AG04450 (cell line): ENCODE results near the gene KRTAP4-8. TPM values are rescaled to one million over a fixed set of nuclear protein-coding genes. Genes with fewer than 3 reads are reported as not detected.
A peak's percentile ranks its signal among the peaks of the same experiment; 100 is the strongest.
"Not testable (repeated sequence)": the region's sequence is repeated elsewhere in the genome, so short reads cannot be mapped to it uniquely, and the experiment has no call there.

Source experiments
- CTCF ChIA-PET: fragments of 300-600, 350-600 bp; formaldehyde crosslinking; extraction: SDS; loops from one replicate; lab custom pipeline; 2022; ENCODE audit warnings: antibody characterized with exemption, inconsistent platforms; lab: Charles Lee
- POLR2A ChIA-PET: fragments of 350-600 bp; formaldehyde crosslinking; extraction: SDS; loops from one replicate; lab custom pipeline; 2021; ENCODE audit warnings: antibody characterized with exemption, inconsistent platforms; lab: Yijun Ruan, JAX
- DNase-seq: peaks from one replicate; pipeline ENCODE4 v3.0.0-alpha.2; 2011; ENCODE audit warnings: low read depth, low spot score
- H3K27ac ChIP-seq: one replicate; pipeline ENCODE4 v1.5.1; 2012; ENCODE audit warnings: low read depth, low read length, control low read depth
- H3K27me3 ChIP-seq: one replicate; pipeline ENCODE4 v1.6.0; 2012; ENCODE audit warnings: low read length; ENCODE audit not compliant: control insufficient read depth, insufficient read depth
- H3K4me3 ChIP-seq: 2 replicates; pipeline ENCODE4 v1.5.1; 2011; ENCODE audit warnings: mild to moderate bottlenecking, low read depth, low read length, control low read depth
- H3K9me3 ChIP-seq: 2 replicates; pipeline ENCODE4 v1.5.1; 2012; ENCODE audit warnings: low read length; ENCODE audit not compliant: control insufficient read depth, insufficient read depth
- CTCF ChIP-seq: IDR thresholded peaks from 2 replicates; pipeline ENCODE4 v1.5.1; 2011; ENCODE audit warnings: low read depth, low read length, control low read depth, inconsistent platforms
- polyA plus RNA-seq: library from polyadenylated mRNA; depleted of rRNA; stranded (reverse); fragments of >200 nt; gene quantifications from 2 replicates; pipeline ENCODE4 v1.2.3, GENCODE V29; 2011

The KRTAP4-8 gene
- polyA plus RNA-seq, 1 experiment, result not detected

DNA sequence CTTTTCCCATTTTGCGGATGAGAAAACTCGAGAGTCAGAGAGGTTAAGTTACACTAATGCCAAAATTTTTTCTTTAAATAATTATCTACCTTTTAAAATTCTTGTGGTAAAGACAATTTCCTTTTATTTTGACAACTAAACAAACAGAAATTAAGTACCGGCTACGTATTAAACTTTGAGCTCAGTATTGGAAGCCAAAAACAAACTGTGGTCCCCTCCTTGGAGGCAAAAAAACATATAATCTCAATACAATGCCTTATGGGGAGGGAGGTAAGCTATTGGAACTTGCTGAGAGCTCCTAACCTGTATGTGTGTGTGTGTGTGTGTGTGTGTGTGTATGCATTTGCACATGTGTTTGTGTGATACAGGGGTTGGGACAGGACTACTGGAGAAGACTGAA, 34.5 kb downstream of the KRTAP4-8 start:
- no peak overlapping the region for H3K4me3 ChIP-seq
- no peaks in the 10 kb centered on the region for H3K9me3 ChIP-seq
- no peak for TF ChIP-seq CTCF
- ChIA-PET CTCF (no interaction called here), POLR2A (no interaction called here)
- H3K27ac ChIP-seq, result no peak overlapping the region
- no peak for DNase-seq
- no peaks in the 10 kb centered on the region for H3K27me3 ChIP-seq

GRCh38 chr17:41061964-41062363, 36.0 kb downstream of the KRTAP4-8 start:
- POLR2A ChIA-PET, result interaction anchor here (1.2 kb wide), 1 partner anchor 14 kb away, joined by 3 read pairs; no protein-coding TSS in a partner anchor
- Histone ChIP-seq H3K4me3 (no peak overlapping the region), H3K27me3 (no peaks in the 10 kb centered on the region), H3K9me3 (no peaks in the 10 kb centered on the region), H3K27ac (peak overlapping the region; percentile 86)
- no peak for TF ChIP-seq CTCF
- DNase-seq, result peak; percentile 86
- CTCF ChIA-PET, result interaction anchor here (1.2 kb wide), 1 partner anchor 487 kb away, joined by 3 read pairs; no protein-coding TSS in a partner anchor

DNA sequence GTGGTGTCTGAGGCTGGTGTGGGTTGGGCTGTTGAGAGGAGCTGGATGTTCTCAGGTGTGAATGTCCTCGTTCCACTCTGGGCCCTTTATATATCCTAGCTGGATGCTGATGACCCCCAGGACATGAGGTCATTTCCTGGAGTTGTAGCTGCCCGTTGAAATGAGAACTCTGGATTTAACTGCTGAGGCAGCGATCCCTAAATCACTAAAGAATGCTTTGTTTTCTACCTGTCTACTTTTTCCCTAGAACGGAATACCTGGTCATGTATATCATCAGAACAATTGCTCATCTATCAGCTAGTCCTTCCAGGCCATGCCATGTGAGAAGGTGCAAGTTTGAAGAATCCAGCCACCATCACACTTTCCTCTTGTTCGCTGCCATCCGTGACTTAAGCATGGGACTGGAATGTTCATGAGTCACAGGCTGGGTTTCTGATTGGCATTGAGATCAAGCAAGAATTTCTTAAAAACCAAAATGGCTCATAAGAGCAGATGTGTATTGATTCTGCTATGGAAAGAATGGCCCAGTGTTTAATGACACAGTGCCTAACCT, 37.8 kb downstream of the KRTAP4-8 start, which contains the start of gene KRTAP2-3:
Gene KRTAP2-3 (minus strand): TSS at position 63 of the 553 bp plus-strand sequence. CDS start 64 bp downstream, outside the sequence.
- Histone ChIP-seq H3K27me3 (no peaks in the 10 kb centered on the region), H3K4me3 (no peak within 1 kb of the TSS), H3K27ac (peak within 1 kb of the TSS; percentile 85), H3K9me3 (no peaks in the 10 kb centered on the region)
- peak; percentile 87 for DNase-seq
- ChIA-PET CTCF (interaction anchor here (1.6 kb wide), 1 partner anchor 488 kb away, joined by 4 read pairs; no protein-coding TSS in a partner anchor), POLR2A (interaction anchor here (1.2 to 1.8 kb wide), 2 partner anchors 33 to 488 kb away, joined by 3 to 6 read pairs; partner anchors contain the start of gene KRTAP1-5)
- no peak for TF ChIP-seq CTCF

GRCh38 chr17:41059276-41060051, 38.5 kb downstream of the KRTAP4-8 start:
- not testable (repeated sequence) for H3K27me3 ChIP-seq, H3K9me3 ChIP-seq, H3K4me3 ChIP-seq
- POLR2A ChIA-PET, result interaction anchor here (0.6 to 1.8 kb wide), 6 partner anchors 33 to 489 kb away, joined by 3 to 11 read pairs (median 4); partner anchors contain the start of gene KRTAP1-5
- CTCF ChIA-PET, result interaction anchor here (0.6 to 1.6 kb wide), 4 partner anchors 21 to 489 kb away, joined by 3 to 8 read pairs (median 4); no protein-coding TSS in a partner anchor
- peak; percentile 75 for DNase-seq
- H3K27ac ChIP-seq, result peak overlapping the region; percentile 85

GRCh38 chr17:41058741-41059140, 39.2 kb downstream of the KRTAP4-8 start:
- CTCF ChIA-PET, result interaction anchor here (0.6 to 0.7 kb wide), 3 partner anchors 30 to 272 kb away, joined by 3 to 8 read pairs (median 3); no protein-coding TSS in a partner anchor
- Histone ChIP-seq H3K9me3 (no peaks in the 10 kb centered on the region), H3K27ac (peak overlapping the region; percentile 49), H3K4me3 (no peak overlapping the region), H3K27me3 (no peaks in the 10 kb centered on the region)
- no peak for TF ChIP-seq CTCF
- DNase-seq, result no peak
- POLR2A ChIA-PET, result interaction anchor here (0.6 to 1.8 kb wide), 6 partner anchors 32 to 490 kb away, joined by 3 to 11 read pairs (median 4); partner anchors contain the start of gene KRTAP1-5
